ENCODE data around the gene WDR20.

Gene WDR20

DNA sequence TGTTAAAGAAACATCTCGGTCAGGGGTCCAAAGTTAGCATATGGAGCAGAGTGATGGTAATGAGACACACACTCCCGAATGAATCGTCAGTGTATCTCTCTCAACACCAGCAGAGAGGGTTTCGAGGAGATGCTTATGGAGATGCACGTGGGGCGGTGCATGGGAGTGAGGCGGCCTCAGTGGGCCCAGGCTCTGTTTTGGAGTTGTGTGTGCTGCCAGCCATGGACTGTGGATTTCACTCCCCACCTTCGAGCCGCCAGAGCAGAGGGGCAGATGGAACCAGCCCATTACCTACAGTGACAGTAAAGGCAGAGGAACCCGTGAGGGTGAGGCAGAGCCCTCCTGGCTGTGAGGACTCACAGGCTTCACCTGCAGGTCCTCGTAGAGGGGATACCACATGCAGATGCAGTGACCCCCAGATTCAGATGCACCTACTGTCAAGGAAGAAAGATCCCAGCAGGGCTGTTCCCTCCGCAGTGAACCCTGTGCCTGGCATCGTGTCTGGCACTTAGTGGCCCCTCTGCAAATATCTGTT is 68.2 kb downstream of the WDR20 start:
- TF ChIP-seq, protein P1, sequence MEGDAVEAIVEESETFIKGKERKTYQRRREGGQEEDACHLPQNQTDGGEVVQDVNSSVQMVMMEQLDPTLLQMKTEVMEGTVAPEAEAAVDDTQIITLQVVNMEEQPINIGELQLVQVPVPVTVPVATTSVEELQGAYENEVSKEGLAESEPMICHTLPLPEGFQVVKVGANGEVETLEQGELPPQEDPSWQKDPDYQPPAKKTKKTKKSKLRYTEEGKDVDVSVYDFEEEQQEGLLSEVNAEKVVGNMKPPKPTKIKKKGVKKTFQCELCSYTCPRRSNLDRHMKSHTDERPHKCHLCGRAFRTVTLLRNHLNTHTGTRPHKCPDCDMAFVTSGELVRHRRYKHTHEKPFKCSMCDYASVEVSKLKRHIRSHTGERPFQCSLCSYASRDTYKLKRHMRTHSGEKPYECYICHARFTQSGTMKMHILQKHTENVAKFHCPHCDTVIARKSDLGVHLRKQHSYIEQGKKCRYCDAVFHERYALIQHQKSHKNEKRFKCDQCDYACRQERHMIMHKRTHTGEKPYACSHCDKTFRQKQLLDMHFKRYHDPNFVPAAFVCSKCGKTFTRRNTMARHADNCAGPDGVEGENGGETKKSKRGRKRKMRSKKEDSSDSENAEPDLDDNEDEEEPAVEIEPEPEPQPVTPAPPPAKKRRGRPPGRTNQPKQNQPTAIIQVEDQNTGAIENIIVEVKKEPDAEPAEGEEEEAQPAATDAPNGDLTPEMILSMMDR (IDR thresholded peaks at IDR 0.05; ENCODE audit: insufficient read depth, low read depth, low read length, missing control alignments) = no peak
- no peak overlapping the region for H3K4me3 ChIP-seq (ENCODE audit: low read length)
- no peak for DNase-seq (ENCODE audit: low read depth)

DNA sequence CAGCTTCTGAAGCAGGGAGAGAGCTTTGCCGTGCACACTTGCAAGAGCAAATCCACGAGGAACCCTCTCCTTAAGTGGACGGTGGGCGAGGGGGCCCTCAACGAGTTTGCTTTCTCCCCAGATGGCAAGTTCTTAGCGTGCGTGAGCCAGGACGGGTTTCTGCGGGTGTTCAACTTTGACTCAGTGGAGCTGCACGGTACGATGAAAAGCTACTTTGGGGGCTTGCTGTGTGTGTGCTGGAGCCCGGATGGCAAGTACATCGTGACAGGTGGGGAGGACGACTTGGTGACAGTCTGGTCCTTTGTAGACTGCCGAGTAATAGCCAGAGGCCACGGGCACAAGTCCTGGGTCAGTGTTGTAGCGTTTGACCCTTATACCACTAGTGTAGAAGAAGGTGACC is 69.0 kb downstream of the WDR20 start:
- TF ChIP-seq, protein P1 (IDR thresholded peaks at IDR 0.05; ENCODE audit: insufficient read depth, low read depth, low read length, missing control alignments) = no peak
- H3K4me3 ChIP-seq (ENCODE audit: low read length) = no peak overlapping the region
- no peak for DNase-seq (ENCODE audit: low read depth)

DNA sequence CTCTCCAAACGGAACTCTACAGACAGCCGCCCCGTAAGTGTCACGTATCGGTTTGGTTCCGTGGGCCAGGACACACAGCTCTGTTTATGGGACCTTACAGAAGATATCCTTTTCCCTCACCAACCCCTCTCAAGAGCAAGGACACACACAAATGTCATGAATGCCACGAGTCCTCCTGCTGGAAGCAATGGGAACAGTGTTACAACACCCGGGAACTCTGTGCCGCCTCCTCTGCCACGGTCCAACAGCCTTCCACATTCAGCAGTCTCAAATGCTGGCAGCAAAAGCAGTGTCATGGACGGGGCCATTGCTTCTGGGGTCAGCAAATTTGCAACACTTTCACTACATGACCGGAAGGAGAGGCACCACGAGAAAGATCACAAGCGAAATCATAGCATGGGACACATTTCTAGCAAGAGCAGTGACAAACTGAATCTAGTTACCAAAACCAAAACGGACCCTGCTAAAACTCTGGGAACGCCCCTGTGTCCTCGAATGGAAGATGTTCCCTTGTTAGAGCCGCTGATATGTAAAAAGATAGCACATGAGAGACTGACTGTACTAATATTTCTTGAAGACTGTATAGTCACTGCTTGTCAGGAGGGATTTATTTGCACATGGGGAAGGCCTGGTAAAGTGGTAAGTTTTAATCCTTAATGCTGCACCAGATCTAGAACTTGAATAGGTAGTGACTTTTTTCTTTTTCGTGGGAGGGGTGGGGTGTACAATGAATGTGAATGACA is 69.7 kb downstream of the WDR20 start:
- peak; percentile 37 for DNase-seq (ENCODE audit: low read depth)
- no peak overlapping the region for H3K4me3 ChIP-seq (ENCODE audit: low read length)
- TF ChIP-seq, protein P1 (IDR thresholded peaks at IDR 0.05; ENCODE audit: insufficient read depth, low read depth, low read length, missing control alignments) = peak; percentile 44

DNA sequence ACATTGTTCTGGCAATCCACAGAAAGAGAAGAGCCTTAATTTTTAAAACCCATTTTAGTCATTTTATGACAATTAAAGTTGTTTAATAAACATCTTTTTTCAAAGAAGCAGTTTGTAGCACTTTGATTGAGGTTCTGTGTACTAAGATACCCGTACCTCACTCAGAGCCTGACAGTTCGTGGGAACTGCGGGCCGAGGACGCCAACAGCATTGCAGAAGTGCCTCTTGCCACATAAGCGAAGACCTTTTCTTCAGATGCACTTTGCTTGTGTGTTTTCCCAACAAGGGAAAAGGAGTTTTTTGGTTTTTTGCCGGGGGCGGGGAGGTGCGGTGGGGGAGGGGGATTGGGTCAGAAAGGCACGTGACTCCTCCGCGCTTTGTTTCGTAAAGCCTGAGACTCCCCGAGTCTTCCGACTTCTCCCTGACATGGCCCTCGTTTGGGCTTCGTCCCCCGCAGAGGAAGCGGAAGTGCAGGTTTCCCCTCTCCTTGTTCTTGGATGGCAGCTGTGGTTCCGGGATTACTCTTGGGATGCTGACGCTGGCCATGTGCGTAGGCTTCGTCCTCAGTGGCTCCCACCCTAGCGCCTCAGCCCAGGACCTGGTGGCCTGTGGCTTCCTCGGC is 70.8 kb downstream of the WDR20 start:
- DNase-seq (ENCODE audit: low read depth) = no peak
- TF ChIP-seq, protein P1 (IDR thresholded peaks at IDR 0.05; ENCODE audit: insufficient read depth, low read depth, low read length, missing control alignments) = no peak
- H3K4me3 ChIP-seq (ENCODE audit: low read length) = no peak overlapping the region

DNA sequence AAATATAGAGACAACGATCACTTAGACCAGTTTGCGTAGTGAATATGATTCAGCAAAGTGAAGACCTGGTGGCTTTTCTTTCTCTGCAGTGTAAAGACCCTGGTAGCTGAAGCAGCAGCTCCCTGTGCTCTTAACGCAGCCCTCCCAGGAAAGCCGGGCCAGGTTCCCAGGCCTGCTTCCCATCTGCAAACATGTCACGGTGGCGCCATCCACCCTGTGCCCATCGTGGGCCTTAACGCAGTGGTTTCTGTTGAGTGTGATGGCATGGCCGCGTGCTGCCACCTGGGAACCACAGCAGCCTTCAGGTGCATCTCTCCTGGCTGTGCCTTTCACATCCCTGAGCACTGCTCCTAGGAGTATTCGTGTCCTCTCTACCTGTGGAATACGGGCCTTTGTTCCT is 71.5 kb downstream of the WDR20 start:
- no peak overlapping the region for H3K4me3 ChIP-seq (ENCODE audit: low read length)
- TF ChIP-seq, protein P1 (IDR thresholded peaks at IDR 0.05; ENCODE audit: insufficient read depth, low read depth, low read length, missing control alignments) = no peak

DNA sequence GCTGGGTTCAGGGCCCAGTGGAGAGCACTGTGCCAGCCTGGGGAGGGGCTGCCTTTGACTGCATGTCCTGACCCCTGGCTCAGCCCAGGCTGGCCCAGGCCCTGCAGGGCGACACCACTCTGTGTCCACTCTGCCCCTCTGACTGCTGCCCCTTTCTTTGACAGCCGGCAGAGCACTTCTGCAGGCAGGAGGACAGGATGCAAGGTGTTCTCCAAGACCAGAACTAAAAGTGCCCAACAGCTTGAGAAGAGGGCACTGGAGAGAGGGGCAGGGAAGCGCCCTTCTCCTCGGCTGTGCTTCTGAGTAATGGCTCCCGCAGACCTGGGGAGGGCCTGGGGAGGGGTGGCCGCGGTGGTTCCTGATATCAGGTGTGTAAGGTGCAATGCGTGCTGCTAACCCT is 72.7 kb downstream of the WDR20 start:
- TF ChIP-seq, protein P1 (IDR thresholded peaks at IDR 0.05; ENCODE audit: insufficient read depth, low read depth, low read length, missing control alignments) = no peak
- no peak overlapping the region for H3K4me3 ChIP-seq (ENCODE audit: low read length)
- no peak for DNase-seq (ENCODE audit: low read depth)

More for the DNA sequence above, 71.5 kb downstream of the WDR20 start:
- no peak for DNase-seq (ENCODE audit: low read depth)
